A549 (cell line): Measurements from ENCODE around the gene FADS3. TPM values are rescaled to one million over a fixed set of nuclear protein-coding genes. Genes with fewer than 3 reads are reported as not detected.

Experiments used
- ATAC-seq, 2 experiments: fragments of 200-7000 bp in 1 of 2; fragments of >200 bp in 1 of 2; cut with Nextera tagmentation in 1 of 2; cut with Tn5 transposase in 1 of 2; 3 replicates each; pipeline versions ENCODE4 v1.8.0 to v1.9.1; 2018 to 2020; ENCODE audit warnings: mild to moderate bottlenecking in 1 of 2, moderate library complexity in 1 of 2
- CTCF ChIA-PET: fragments of 300-600 bp; sonication (Branson Sonifier 250); formaldehyde crosslinking; extraction: SDS; loops from one replicate; lab custom pipeline; 2021; ENCODE audit warnings: antibody characterized with exemption, inconsistent platforms; lab: Yijun Ruan, JAX
- POLR2A ChIA-PET: fragments of 350-600 bp; formaldehyde crosslinking; extraction: SDS; loops from one replicate; lab custom pipeline; 2021; ENCODE audit warnings: antibody characterized with exemption, inconsistent platforms; lab: Yijun Ruan, JAX
- DNase-seq, 2 experiments: peaks; one replicate each; pipeline versions ENCODE4 v3.0.0 to v3.0.0-alpha.2; 2011 to 2016; ENCODE audit warnings: low read depth in 1 of 2, low spot score in 1 of 2
- FAIRE-seq: peaks from 2 replicates; lab custom pipeline; 2011; peaks lifted over from hg19 to GRCh38; lab: Jason Lieb, UNC
- H3K27ac ChIP-seq, 2 experiments: fragments of >200 bp; sonication (Bioruptor Twin); formaldehyde crosslinking; 3 replicates each; pipeline ENCODE4 v1.5.1; 2016 to 2017
- H3K4me1 ChIP-seq: fragments of >200 bp; sonication (Bioruptor Twin); formaldehyde crosslinking; 3 replicates; pipeline ENCODE4 v1.6.1; 2016
- H3K4me2 ChIP-seq: fragments of >200 bp; sonication (Bioruptor Twin); formaldehyde crosslinking; 3 replicates; pipeline ENCODE4 v1.6.1; 2016
- H3K4me3 ChIP-seq: fragments of >200 bp; sonication (Bioruptor Twin); formaldehyde crosslinking; 3 replicates; pipeline ENCODE4 v1.5.1; 2016
- H3K9me3 ChIP-seq: fragments of >200 bp; sonication (Bioruptor Twin); formaldehyde crosslinking; 3 replicates; pipeline ENCODE4 v1.6.1; 2016
- ATOH8 ChIP-seq: fragments of 250-450 bp; sonication (Bioruptor Pico); IDR thresholded peaks from 2 replicates; pipeline ENCODE4 v1.5.0; 2020; ENCODE audit warnings: low read depth, mild to moderate bottlenecking, moderate library complexity
- BCL3 ChIP-seq: fragments of >200 bp; sonication (Bioruptor Twin); formaldehyde crosslinking; IDR thresholded peaks from 3 replicates; pipeline ENCODE4 v1.6.1; 2016
- BHLHE40 ChIP-seq: IDR thresholded peaks from 2 replicates; pipeline ENCODE4 v1.6.1; 2012; ENCODE audit warnings: low read depth, low read length, inconsistent platforms
- CEBPB ChIP-seq, 2 experiments: fragments of >200 bp in 1 of 2; sonication (Bioruptor Twin) in 1 of 2; formaldehyde crosslinking in 1 of 2; IDR thresholded peaks; 2 replicates each; pipeline ENCODE4 v1.6.1; 2012 to 2016
- E2F6 ChIP-seq: IDR thresholded peaks from 2 replicates; pipeline ENCODE4 v1.6.1; 2012; ENCODE audit warnings: low read depth, borderline replicate concordance
- FOSB ChIP-seq: fragments of 250-450 bp; sonication (Bioruptor Pico); IDR thresholded peaks from 2 replicates; pipeline ENCODE4 v1.5.0; 2020; ENCODE audit warnings: mild to moderate bottlenecking, moderate library complexity
- FOSL2 ChIP-seq, 2 experiments: fragments of 450-650 bp in 1 of 2; fragments of >200 bp in 1 of 2; sonication (Bioruptor Twin) in 1 of 2; formaldehyde crosslinking; IDR thresholded peaks; 2 replicates each; pipeline versions ENCODE4 v1.5.0 to v1.6.1; 2016 to 2020; ENCODE audit warnings: mild to moderate bottlenecking in 1 of 2, moderate library complexity in 1 of 2
- FOXS1 ChIP-seq: fragments of 250-450 bp; sonication (Bioruptor Pico); IDR thresholded peaks from 2 replicates; pipeline ENCODE4 v1.5.0; 2020; ENCODE audit warnings: mild to moderate bottlenecking, moderate library complexity
- HDAC2 ChIP-seq: fragments of 200-600 bp; sonication (generic); IDR thresholded peaks from 2 replicates; pipeline ENCODE4 v1.6.1; 2016
- HES2 ChIP-seq: fragments of >200 bp; sonication (Bioruptor Twin); formaldehyde crosslinking; IDR thresholded peaks from 2 replicates; pipeline ENCODE4 v1.6.1; 2016
- HMGXB4 ChIP-seq: fragments of 250-450 bp; sonication (Bioruptor Pico); IDR thresholded peaks from 2 replicates; pipeline ENCODE4 v1.5.0; 2021; ENCODE audit warnings: mild to moderate bottlenecking, moderate library complexity, borderline replicate concordance
- HOXA7 ChIP-seq: fragments of 250-450 bp; sonication (Bioruptor Pico); IDR thresholded peaks from 2 replicates; pipeline ENCODE4 v1.5.0; 2020; ENCODE audit warnings: mild to moderate bottlenecking, moderate library complexity
- HOXB5 ChIP-seq: fragments of 250-450 bp; sonication (Bioruptor Pico); IDR thresholded peaks from 2 replicates; pipeline ENCODE4 v1.5.0; 2020; ENCODE audit warnings: mild to moderate bottlenecking, moderate library complexity
- KDM5A ChIP-seq: fragments of 200-600 bp; sonication (generic); IDR thresholded peaks from 2 replicates; pipeline ENCODE4 v1.6.1; 2016; ENCODE audit warnings: antibody characterized with exemption, mild to moderate bottlenecking
- MAFK ChIP-seq: fragments of 450-650 bp; IDR thresholded peaks from 2 replicates; pipeline ENCODE4 v1.6.1; 2014; ENCODE audit not compliant: partially characterized antibody
- NFE2L2 ChIP-seq: fragments of 150-350 bp; conservative IDR thresholded peaks from 2 replicates; pipeline ENCODE4 v1.6.1; 2014; ENCODE audit warnings: low read length
- NPAS2 ChIP-seq: fragments of 250-450 bp; sonication (Bioruptor Pico); IDR thresholded peaks from 2 replicates; pipeline ENCODE4 v1.8.0; 2022; ENCODE audit warnings: mild to moderate bottlenecking, moderate library complexity, borderline replicate concordance
- POLR2A ChIP-seq: IDR thresholded peaks from 2 replicates; pipeline ENCODE4 v1.6.1; 2012; ENCODE audit warnings: mild to moderate bottlenecking, low read length
- RNF2 ChIP-seq: fragments of 200-600 bp; sonication (generic); IDR thresholded peaks from 2 replicates; pipeline ENCODE4 v1.6.1; 2016; ENCODE audit warnings: low read depth, mild to moderate bottlenecking, antibody characterized with exemption, moderate library complexity, borderline replicate concordance
- USF2 ChIP-seq: fragments of 450-650 bp; IDR thresholded peaks from 2 replicates; pipeline ENCODE4 v1.6.1; 2014; ENCODE audit warnings: antibody characterized with exemption
- ZSCAN20 ChIP-seq: fragments of 250-450 bp; sonication (Bioruptor Pico); IDR thresholded peaks from 2 replicates; pipeline ENCODE4 v1.8.0; 2022; ENCODE audit warnings: mild to moderate bottlenecking, moderate library complexity
- WGBS: methylation state at CpG from one replicate; pipeline ENCODE4 v1.1.6; 2017; ENCODE audit errors: missing lambda C conversion rate; 5-methylcytosine and 5-hydroxymethylcytosine counted together
- polyA plus RNA-seq, 4 experiments: library from polyadenylated mRNA; depleted of rRNA in 3 of 4; stranded (reverse); fragments of >200 nt; fragmentation: RNase III in 1 of 4; extraction: RNeasy Plus Mini Kit Qiagen cat#74134 plus additional on column Dnase treatment in 1 of 4; gene quantifications; 2 replicates in 3 of 4; 3 replicates in 1 of 4; pipeline ENCODE4 v1.2.3, GENCODE V29; 2011 to 2017

The FADS3 gene
- polyA plus RNA-seq, 2 of the 4 experiments (the other 2 are of a cell fraction) = 17.5 to 36.3 TPM

GRCh38 chr11:61911701-61912529 is 20.6 kb upstream of the FADS3 start:
- no peak overlapping the region for H3K4me2 ChIP-seq
- FAIRE-seq = no peak
- no peak for DNase-seq
- WGBS = 85% methylated on average over 17 of the region's 17 CpGs
- ATAC-seq = no peak
- H3K4me3 ChIP-seq = no peak overlapping the region
- peaks cover 5% of the 10 kb centered on the region; the same call in 1 of the 3 replicates for H3K4me1 ChIP-seq
- POLR2A ChIA-PET = no interaction called here
- TF ChIP-seq CEBPB (IDR thresholded peaks at IDR 0.05) (no peak), E2F6 (no peak), KDM5A (no peak), POLR2A (no peak), NPAS2 (CRISPR knock-in tag) (no peak), MAFK (no peak), HES2 (no peak), FOSL2 (IDR thresholded peaks at IDR 0.05) (no peak), FOSL2 (CRISPR knock-in tag; IDR thresholded peaks at IDR 0.05) (no peak), BHLHE40 (no peak), HOXB5 (CRISPR knock-in tag) (no peak), ATOH8 (CRISPR knock-in tag) (no peak), USF2 (no peak)
- TF ChIP-seq, all 56 proteins: peak for 0
- CTCF ChIA-PET = interaction anchor here (2.3 to 19.8 kb wide), 4 partner anchors 13 to 196 kb away, joined by 10 to 565 read pairs (median 104); partner anchors contain the start of gene BEST1
- H3K27ac ChIP-seq = no peak overlapping the region
- H3K9me3 ChIP-seq = no peaks in the 10 kb centered on the region

- FAIRE-seq = no peak
- WGBS = 75% methylated on average over 7 of the region's 7 CpGs
- Histone ChIP-seq H3K27ac (0 out of 6 replicates have a peak overlapping the region, but pooled peaks of 1 of the 2 experiments have one; percentile 13), H3K9me3 (no peaks in the 10 kb centered on the region), H3K4me3 (no peak overlapping the region), H3K4me1 (no peaks in the 10 kb centered on the region), H3K4me2 (no peak overlapping the region)
- POLR2A ChIA-PET = no interaction called here
- CTCF ChIA-PET = interaction anchor here (2.3 to 19.8 kb wide), 3 partner anchors 12 to 197 kb away, joined by 10 to 565 read pairs (median 198); partner anchors contain the start of gene BEST1
- TF ChIP-seq HMGXB4 (CRISPR knock-in tag) (no peak), HOXB5 (CRISPR knock-in tag) (no peak), KDM5A (no peak), FOSL2 (IDR thresholded peaks at IDR 0.05) (no peak), FOSL2 (CRISPR knock-in tag; IDR thresholded peaks at IDR 0.05) (no peak), RNF2 (no peak), FOXS1 (CRISPR knock-in tag) (no peak), HDAC2 (no peak), ZSCAN20 (CRISPR knock-in tag) (no peak), FOSB (CRISPR knock-in tag) (no peak), HOXA7 (CRISPR knock-in tag) (no peak), NFE2L2 (no peak), BCL3 (no peak)
- no peak for DNase-seq
- ATAC-seq = no peak
Observed at GRCh38 chr11:61911128-61911700, 19.9 kb upstream of the FADS3 start.
